OCI-LY1 (cell line): ENCODE measurements around the gene PROC.

Experiments
- H2AFZ ChIP-seq: fragments of 200-600 bp; sonication (generic), shearing (Covaris generic); 2 replicates; pipeline ENCODE4 v1.6.0; 2014; ENCODE audit warnings: antibody characterized with exemption, mild to moderate bottlenecking, low read length
- H3F3A ChIP-seq: fragments of 200-600 bp; sonication (generic), shearing (Covaris generic); 2 replicates; pipeline ENCODE4 v1.6.0; 2014; ENCODE audit warnings: mild to moderate bottlenecking, antibody characterized with exemption, low read length, moderate library complexity; ENCODE audit not compliant: insufficient read depth
- H3K27ac ChIP-seq: fragments of 200-600 bp; sonication (generic); 2 replicates; pipeline ENCODE4 v1.5.1; 2014; ENCODE audit warnings: low read length, mixed run types, mild to moderate bottlenecking, low read depth; ENCODE audit not compliant: poor library complexity, severe bottlenecking
- H3K27me3 ChIP-seq: fragments of 200-600 bp; sonication (generic); 2 replicates; pipeline ENCODE4 v1.6.0; 2014; ENCODE audit warnings: antibody characterized with exemption, mild to moderate bottlenecking, low read length, moderate library complexity; ENCODE audit not compliant: insufficient read depth
- H3K36me3 ChIP-seq: fragments of 200-600 bp; sonication (generic); 2 replicates; pipeline ENCODE4 v1.6.1; 2014; ENCODE audit warnings: mild to moderate bottlenecking, antibody characterized with exemption, low read length, moderate library complexity, mixed read lengths; ENCODE audit not compliant: insufficient read depth
- H3K4me1 ChIP-seq: fragments of 200-600 bp; sonication (generic); 2 replicates; pipeline ENCODE4 v1.5.1; 2014; ENCODE audit warnings: mild to moderate bottlenecking, low read length, moderate library complexity; ENCODE audit not compliant: insufficient read depth, severe bottlenecking
- H3K4me2 ChIP-seq: fragments of 200-600 bp; sonication (generic), shearing (Covaris generic); 2 replicates; pipeline ENCODE4 v1.6.1; 2014; ENCODE audit warnings: low read length
- H3K4me3 ChIP-seq: fragments of 200-600 bp; sonication (generic); 2 replicates; pipeline ENCODE4 v1.5.1; 2014; ENCODE audit warnings: low read length, low read depth, mild to moderate bottlenecking, mixed read lengths; ENCODE audit not compliant: poor library complexity, severe bottlenecking
- H3K79me2 ChIP-seq: fragments of 200-600 bp; shearing (Covaris generic); 2 replicates; pipeline ENCODE4 v1.6.1; 2016; ENCODE audit warnings: mixed run types, low read length, mixed read lengths; ENCODE audit not compliant: insufficient read depth
- H3K9ac ChIP-seq: fragments of 200-600 bp; sonication (generic), shearing (Covaris generic); 2 replicates; pipeline ENCODE4 v1.6.1; 2014; ENCODE audit warnings: mild to moderate bottlenecking, low read length, mixed read lengths
- H3K9me2 ChIP-seq: fragments of 200-600 bp; sonication (generic), shearing (Covaris generic); 2 replicates; pipeline ENCODE4 v1.6.1; 2014; ENCODE audit warnings: low read depth, mild to moderate bottlenecking, low read length, mixed read lengths
- H3K9me3 ChIP-seq: fragments of 200-600 bp; shearing (Covaris generic); 2 replicates; pipeline ENCODE4 v1.6.1; 2014; ENCODE audit warnings: low read length, mixed read lengths
- H4K20me1 ChIP-seq: fragments of 200-600 bp; sonication (generic), shearing (Covaris generic); 2 replicates; pipeline ENCODE4 v1.6.0; 2016; ENCODE audit warnings: mild to moderate bottlenecking, low read length; ENCODE audit not compliant: insufficient read depth
- EZH2 ChIP-seq: fragments of 200-600 bp; sonication (generic), shearing (Covaris generic); IDR thresholded peaks from 2 replicates; pipeline ENCODE4 v1.8.0; 2017; ENCODE audit warnings: borderline replicate concordance, mixed run types, mild to moderate bottlenecking, antibody characterized with exemption, low read length, moderate library complexity, mixed read lengths
- TF ChIP-seq, protein P1 (sequence below): fragments of 200-600 bp; sonication (generic), shearing (Covaris generic); IDR thresholded peaks from 2 replicates; pipeline ENCODE4 v1.5.1; 2017; ENCODE audit warnings: mild to moderate bottlenecking, antibody characterized with exemption, low read length, moderate library complexity, mixed read lengths

The PROC gene

DNA sequence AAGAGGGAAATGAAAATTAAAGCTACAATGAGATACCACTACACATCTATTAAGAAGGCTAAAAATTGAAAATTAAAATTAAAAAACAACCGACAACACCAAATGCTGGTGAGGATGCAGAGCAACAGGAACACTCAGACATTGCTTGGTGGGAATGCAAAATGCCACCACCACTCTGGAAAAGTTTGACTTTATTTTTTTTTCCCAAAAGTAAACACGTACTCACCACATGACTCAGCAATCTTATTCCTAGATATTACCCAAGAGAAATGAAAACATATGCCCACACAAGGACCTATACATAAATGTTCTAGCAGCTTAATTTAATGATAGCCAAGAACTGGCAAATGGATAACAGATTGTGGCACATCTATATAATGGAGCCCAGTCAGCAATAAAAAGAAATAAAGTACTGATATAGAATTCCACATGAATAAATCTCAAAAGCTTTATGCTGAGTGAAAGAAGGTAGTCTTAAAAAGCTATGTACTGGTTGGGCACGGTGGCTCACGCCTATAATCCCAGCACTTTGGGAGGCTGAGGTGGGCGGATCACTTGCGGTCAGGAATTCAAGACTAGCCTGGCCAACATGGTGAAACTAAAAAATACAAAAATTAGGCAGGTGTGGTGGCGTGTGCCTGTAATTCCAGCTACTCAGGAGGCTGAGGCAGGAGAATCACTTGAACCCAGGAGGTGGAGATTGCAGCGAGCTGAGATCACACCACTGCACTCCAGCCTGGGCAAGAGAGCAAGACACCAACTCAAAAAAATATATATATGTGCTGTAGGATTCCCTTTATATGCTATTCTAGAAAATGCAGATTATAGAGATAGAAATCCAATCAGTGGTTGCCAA, 4.2 kb upstream of the PROC start:
- H3K9ac ChIP-seq, result no peak overlapping the region
- H3K79me2 ChIP-seq, result no peaks in the 10 kb centered on the region
- H2AFZ ChIP-seq, result no peak overlapping the region
- no peaks in the 10 kb centered on the region for H3F3A ChIP-seq
- peaks cover 5% of the 10 kb centered on the region for H3K9me3 ChIP-seq
- H3K4me1 ChIP-seq, result peaks cover 32% of the 10 kb centered on the region
- H3K9me2 ChIP-seq, result no peaks in the 10 kb centered on the region
- no peak overlapping the region for H3K4me3 ChIP-seq
- no peak overlapping the region for H3K4me2 ChIP-seq
- H3K27me3 ChIP-seq, result no peaks in the 10 kb centered on the region
- no peak overlapping the region for H3K27ac ChIP-seq
- no peaks in the 10 kb centered on the region for H4K20me1 ChIP-seq
- no peaks in the 10 kb centered on the region; the same call in 1 of the 2 replicates for H3K36me3 ChIP-seq
- TF ChIP-seq EZH2, result no peak
- TF ChIP-seq, protein P1, sequence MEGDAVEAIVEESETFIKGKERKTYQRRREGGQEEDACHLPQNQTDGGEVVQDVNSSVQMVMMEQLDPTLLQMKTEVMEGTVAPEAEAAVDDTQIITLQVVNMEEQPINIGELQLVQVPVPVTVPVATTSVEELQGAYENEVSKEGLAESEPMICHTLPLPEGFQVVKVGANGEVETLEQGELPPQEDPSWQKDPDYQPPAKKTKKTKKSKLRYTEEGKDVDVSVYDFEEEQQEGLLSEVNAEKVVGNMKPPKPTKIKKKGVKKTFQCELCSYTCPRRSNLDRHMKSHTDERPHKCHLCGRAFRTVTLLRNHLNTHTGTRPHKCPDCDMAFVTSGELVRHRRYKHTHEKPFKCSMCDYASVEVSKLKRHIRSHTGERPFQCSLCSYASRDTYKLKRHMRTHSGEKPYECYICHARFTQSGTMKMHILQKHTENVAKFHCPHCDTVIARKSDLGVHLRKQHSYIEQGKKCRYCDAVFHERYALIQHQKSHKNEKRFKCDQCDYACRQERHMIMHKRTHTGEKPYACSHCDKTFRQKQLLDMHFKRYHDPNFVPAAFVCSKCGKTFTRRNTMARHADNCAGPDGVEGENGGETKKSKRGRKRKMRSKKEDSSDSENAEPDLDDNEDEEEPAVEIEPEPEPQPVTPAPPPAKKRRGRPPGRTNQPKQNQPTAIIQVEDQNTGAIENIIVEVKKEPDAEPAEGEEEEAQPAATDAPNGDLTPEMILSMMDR, result no peak

GRCh38 chr2:127414638-127415592, 3.3 kb upstream of the PROC start:
- Histone ChIP-seq H3K4me2 (no peak overlapping the region), H3K4me3 (no peak overlapping the region)

More at GRCh38 chr2:127414638-127415592, 3.3 kb upstream of the PROC start:
- Histone ChIP-seq H3K36me3 (no peaks in the 10 kb centered on the region; the same call in 1 of the 2 replicates), H4K20me1 (no peaks in the 10 kb centered on the region), H3K27me3 (no peaks in the 10 kb centered on the region), H2AFZ (no peak overlapping the region), H3K27ac (no peak overlapping the region), H3K4me1 (peaks cover 32% of the 10 kb centered on the region), H3K9ac (no peak overlapping the region), H3K9me2 (no peaks in the 10 kb centered on the region), H3K9me3 (peaks cover 5% of the 10 kb centered on the region), H3K79me2 (no peaks in the 10 kb centered on the region), H3F3A (no peaks in the 10 kb centered on the region)
- TF ChIP-seq, protein P1, result no peak
